GM21717 (cell line): Measurements from ENCODE around the gene MACROH2A2.
"Not testable (repeated sequence)": the region's sequence is repeated elsewhere in the genome, so short reads cannot be mapped to it uniquely, and the experiment has no call there.

Experiments
- ATAC-seq: cut with Tn5 transposase; IDR thresholded peaks from one replicate; pipeline ENCODE4 v1.9.1; 2021; ENCODE audit warnings: mild to moderate bottlenecking, moderate library complexity; ENCODE audit not compliant: unreplicated experiment

Gene MACROH2A2

DNA sequence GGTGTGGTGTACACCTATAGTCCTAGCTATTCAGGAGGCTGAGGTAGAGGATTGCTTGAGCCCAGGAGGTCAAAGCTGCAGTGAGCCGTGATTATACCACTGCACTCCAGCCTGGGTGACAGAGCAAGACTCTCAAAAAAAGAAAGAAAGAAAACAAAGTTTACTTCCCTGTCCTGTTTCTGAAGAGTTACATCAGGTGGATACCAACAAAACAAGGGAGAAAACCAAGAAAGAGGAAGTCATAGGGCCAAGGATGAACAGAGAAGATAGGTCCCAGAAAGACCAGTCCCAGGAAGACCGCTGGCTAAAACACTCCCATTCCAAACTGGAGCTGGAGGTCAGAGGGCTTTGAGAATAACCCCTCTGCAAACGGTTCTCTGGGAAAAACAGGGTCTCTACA, 13.5 kb downstream of the MACROH2A2 start:
- no peak for ATAC-seq

DNA sequence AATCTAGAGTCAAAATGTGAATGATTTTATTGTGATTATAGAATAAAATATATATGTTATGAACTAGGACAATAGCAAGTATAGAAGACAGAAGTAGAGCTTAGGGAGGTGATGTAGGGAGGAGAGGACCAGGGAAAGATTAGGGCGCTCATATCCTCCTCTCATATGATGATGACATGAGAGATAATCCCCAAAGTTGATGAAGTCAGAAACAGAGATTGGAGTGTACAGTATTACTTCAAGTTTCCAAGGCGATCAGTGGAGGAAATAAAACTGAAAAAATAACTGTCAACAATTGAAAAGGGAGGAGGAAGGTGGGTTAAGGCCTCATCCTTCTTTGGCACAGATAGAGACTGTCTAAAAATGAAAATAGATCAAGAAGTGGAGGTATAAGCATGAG, 14.9 kb downstream of the MACROH2A2 start:
- no peak for ATAC-seq

DNA sequence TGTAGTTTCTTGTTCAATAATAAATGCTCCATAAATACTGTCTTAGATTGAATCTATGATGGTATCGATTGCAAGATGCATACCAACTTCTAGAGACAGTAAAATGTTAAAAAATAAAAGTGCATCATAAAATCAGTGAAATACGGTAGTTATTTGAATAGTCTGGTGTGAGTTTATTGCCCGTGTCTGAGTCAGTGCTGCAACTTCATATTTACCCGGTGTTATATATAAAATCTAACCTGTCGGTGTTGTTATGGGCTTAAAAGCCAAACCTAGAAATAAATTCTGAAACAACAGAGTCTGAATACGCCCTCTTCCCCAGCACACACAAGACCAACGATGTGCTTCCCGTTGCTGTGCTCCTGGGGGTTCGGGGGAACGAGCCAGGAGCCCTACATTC, 16.3 kb downstream of the MACROH2A2 start:
- no peak for ATAC-seq

DNA sequence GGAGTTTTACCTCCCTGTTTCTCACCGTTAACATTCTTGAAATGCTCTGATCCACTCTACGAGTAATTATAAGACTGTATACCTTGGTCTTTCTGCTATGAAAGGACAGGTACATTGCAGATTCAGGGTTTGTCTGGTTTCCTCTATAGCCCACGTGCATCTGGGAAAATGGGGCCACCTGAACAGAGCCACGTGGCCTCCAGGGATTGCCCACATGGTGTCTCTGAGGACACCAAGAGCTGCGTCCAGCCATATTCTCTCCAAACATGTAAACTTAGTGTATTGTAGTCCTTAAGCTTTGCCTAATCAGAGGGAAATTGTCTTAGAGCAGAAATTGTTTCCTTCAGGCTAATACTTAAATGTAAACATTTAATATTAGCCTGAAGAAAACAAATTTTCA, 16.7 kb downstream of the MACROH2A2 start:
- ATAC-seq = no peak

DNA sequence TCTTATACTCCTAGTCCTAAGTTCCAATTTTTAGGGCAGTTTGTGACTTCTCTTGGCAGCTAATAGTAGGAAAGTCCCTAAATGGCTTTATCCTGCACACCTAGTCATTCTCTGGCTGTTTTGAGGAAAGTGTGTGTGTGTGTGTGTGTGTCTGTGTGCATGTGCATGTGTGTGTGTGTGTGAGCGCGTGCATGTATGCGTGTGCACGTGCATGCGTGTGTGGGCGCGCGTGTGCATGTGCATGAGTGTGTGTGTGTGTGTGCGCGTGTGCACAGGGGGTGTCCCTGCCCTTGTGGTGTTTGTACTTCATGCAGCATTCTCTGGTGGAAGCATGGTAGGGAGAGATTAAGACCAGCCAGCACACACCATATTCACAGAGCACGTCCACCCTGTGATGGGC, 18.2 kb downstream of the MACROH2A2 start:
- no peak for ATAC-seq

DNA sequence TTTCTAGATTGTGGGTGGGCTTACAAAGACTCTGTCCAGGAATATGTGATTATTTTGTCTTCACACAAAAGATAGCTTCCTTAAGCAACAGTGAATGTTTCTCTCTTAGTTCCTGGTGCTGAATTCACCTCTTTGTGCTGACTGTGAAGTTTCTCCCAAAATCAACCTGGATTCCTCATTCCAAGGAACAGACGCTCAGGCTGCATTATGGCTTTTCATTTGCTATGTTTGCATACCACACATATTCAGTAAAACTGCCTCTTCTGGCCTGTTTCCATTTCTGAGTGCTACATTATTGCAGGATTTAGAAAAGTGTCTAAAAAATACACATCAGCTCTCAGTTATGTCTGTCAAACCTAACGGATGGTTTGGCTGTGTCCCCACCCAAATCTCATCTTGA, 21.5 kb downstream of the MACROH2A2 start:
- ATAC-seq = no peak

DNA sequence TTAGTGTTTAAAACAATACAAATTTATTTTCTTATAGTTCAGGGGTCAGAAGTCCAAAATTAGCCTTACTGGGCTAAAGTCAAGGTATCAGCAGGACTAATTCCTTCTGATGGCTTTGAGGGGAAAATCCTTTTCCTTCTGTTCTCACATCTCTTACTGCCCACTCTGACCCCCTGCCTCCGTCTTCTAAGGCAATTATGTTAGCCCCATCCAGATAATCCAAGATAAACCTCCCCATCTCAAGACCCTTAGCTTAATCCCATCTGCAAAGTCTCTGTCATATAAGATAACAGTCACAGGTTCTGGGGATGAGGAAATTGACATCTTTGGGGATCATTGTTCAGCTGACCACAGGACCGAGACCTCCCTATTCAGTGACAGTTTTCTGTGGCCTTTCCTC, 22.3 kb downstream of the MACROH2A2 start:
- no peak for ATAC-seq

DNA sequence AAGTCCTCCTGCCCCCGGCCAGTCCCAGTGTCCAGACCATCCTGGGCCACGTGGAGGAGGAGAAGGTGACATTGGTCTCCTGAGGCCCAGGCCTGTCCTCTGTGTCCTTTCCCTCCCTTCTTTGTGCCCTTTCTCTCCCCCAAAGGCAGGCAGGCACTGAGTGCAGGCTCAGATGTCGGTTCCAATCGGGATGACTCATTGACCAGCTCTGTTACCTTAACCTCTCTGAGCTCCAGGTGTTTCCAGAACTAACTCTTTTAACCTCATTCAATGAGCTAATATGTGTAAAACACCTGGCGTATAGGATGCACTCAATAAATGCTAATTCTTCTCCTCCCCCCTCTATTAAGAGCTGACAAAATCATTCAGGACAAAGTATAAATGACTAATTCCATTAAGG, 25.7 kb downstream of the MACROH2A2 start:
- ATAC-seq = no peak

DNA sequence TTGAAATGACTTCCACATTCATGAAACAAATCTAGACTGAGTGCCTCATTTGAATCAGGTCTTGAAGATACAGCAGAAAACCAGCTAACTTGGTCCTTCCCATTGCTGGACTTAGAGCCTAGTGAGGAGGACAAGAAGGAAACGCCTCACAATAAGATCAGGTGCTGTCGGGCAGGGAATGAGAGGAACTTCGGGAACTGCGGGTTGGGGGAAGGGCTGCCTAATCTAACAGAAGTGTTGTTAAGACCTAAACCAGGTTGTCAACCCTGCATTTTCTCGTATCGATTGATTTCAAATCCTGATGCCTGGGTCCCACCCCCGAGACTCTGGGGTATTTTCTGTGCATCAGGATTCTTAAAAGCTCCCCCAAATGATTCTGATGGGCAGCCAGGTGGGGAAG, 26.3 kb downstream of the MACROH2A2 start:
- ATAC-seq = no peak

DNA sequence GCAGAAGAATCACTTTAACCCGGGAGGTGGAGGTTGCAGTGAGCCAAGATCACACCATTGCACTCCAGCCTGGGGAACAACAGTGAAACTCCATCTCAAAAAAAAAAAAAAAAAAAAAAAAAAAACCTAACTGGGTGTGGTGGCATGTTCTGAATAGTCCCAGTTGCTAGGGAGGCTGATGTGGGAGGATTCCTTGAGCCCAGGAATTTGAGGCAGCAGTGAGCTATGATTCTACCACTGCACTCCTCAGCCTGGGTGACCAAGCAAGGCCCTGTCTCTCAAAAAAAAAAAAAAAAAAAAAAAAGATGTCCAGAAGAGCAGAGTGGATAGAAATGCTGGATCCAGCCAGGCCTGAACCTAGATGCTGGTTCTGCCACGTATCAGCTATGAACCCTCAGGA, 28.1 kb downstream of the MACROH2A2 start:
- ATAC-seq = not testable (repeated sequence)

DNA sequence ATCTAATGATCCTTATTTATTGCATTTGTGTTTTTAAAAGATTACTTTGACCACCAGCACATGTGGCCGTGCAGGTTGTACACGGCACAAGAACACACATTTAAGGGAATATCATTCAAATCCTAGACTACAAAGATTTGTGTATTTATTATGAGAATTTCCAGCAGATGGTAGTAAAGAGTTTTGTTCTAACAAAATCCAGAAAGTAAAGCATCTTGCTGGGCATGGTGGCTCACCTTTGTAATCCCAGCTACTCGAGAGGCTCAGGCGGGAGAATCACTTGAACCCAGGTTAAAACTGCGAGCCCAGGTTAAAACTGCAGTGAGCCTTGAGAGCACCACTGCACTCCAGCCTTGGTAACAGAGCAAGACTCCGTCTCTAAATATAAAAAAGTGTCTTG, 31.5 kb downstream of the MACROH2A2 start:
- no peak for ATAC-seq

DNA sequence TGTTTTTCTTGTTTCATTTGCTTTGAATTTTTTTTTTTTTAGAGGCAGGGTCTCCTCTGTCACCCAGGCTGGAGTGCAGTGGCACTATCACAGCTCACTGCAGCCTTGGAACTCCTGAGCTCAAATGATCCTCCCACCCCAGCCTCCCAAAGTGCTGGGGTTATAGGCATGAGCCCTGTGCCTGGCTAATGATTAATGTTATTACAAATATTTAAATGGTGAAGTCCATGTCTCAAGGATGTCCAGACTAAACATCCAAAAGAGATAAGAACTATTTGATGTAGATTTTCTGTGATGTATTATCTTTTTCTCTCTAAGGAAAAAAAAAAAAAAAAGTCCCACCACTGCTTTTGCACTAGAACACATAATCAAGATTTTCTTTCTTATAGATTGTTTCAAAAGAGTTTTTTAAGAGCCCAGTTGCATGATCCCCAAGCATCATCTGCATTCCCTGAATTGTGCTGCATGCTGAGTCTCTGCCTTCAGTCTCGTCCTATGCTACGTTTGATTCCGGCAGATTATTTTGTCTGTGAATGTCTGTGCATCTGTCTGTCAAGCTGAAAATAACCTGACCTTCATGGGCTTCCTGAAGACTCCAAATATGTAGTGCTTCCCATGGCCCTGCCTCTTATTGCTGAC, 33.4 kb downstream of the MACROH2A2 start:
- no peak for ATAC-seq

DNA sequence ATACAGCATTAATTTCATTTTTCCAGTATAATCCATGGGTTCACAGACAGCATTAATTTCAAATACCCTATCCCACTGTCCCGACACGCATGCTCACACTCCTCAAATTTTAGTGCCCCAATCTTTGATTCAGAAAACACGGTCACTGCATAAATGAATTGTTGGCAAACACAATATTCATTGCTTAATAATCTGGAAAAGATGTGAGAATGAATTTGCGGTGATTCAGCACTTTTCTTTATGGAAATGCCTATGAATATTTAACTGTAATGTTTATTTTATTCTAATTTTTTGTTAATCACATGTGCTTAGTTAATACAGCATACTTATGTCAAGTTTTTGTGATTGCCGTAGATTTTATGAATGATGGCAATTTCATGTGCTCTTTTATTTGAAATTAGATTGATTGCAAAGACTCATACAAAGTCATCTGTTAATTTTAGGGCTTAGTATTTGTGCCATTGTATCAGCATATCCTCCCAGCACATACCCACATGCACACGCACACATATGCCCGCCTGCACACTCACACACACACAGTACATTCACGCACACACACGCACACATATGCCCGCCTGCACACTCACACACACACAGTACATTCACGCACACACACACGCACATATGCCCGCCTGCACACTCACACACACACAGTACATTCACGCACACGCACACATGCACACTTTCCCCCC, 35.1 kb downstream of the MACROH2A2 start:
- ATAC-seq = no peak

DNA sequence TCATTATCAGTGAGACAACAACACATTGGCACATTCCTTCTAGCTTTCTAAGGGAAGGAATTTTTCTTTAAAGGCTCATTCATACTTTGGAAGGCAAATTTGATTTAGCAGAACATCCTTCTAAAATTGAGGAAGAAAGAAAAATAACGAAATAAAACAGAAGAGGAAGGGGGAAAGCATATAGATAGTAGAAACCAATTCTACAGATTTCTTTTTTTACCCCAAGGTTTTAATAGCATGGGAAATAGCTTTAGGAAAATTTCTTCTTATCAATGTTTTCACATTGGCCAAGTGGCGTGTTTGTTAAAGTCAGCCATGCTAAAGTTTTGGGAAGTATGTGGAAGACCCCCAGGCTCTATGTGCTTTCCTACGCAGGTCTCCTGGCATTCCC, 35.7 kb downstream of the MACROH2A2 start:
- ATAC-seq = no peak

DNA sequence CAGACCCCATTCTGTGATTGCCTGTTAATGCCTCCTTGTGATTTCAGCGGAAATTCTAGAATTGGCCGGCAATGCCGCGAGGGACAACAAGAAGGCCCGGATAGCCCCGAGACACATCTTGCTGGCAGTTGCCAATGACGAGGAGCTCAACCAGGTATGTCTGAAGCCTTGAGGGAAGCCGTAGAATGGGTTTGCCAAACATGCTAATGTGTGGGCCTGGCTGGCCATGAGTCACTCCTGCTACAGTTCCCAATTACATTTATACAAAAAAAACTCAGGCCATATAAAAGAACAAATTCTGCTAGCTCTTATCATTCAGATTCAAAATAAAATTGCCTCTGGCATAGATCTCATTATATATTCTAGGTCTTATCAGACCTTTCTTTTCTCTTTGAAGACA, 37.4 kb downstream of the MACROH2A2 start:
- no peak for ATAC-seq

DNA sequence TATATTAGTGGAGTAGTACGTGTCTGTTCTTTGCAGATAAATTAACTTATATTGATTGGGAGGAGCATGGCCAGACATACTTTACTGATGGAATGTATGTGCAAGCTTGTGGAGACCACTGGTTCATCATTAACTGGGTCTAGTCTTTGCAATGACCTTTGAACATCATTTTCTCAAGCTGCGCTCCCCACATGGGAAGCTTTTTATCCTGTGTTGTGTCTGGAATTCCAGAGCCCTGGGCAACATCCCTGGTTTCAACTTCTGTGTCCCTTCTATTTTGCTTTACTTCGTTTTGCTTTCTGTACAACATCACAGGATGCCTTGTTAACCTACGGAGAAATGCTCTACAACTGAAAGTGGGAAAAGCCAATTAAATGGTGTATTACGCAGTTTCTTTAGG, 38.3 kb downstream of the MACROH2A2 start:
- no peak for ATAC-seq

DNA sequence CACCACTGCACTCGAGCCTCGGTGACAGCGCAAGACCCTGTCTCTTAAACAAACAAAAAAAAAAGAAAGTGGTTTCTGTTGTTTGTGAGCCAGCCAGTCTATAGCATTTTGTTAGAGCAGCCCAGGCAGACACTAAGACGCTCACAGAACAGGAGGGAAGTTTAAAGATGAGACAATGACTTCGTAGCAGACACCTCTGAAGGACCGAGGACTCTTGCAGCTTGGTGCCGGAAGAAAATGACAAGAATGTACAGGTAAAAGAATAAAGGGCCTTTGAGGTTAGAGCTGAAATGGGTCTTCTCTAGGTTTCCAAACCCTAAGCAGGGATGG, 39.7 kb downstream of the MACROH2A2 start:
- no peak for ATAC-seq

DNA sequence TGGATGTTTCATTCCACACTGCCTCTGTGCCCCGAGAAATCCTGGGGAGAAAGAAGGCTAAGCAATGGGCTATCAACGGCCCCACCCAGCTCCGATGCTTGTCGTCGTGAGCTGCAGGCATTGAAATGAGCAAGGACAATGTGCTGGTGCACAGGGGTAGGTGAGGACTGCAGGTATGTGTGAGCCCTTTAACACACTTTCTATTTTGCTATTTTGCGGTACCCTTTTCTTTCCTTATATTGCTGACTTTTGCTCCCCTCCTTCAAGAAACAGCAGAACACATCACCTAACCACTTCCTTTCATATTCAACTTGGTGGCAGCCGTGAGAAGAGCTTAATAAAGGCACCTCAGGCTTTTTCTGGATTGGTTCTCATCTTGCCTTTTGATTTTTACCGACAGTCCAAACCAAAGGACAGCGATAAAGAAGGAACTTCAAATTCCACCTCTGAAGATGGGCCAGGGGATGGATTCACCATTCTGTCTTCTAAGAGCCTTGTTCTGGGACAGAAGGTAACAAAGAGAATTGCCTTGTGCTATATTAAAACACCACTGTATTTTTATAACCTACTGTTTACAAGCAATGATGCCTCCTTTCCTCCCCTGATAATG, 40.8 kb downstream of the MACROH2A2 start:
- ATAC-seq = no peak

DNA sequence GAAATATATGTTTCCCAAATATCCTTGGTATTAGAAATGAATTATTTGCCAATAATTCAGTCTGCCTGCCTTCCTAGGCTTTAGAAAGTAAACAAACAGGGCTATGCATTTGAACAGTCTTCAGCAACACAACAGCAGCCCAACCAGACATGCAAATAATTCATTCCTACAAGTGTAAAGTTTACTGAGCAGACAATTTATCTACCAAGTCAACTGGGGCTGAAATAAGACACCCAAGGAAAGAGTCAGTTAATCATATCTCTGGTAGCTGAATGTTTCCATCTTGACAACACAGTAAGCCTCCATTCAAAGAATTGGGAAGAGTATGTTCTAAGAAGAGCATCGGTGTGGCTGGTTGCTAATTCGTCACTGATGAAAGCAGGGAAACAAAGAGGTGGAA, 41.6 kb downstream of the MACROH2A2 start:
- ATAC-seq = no peak

DNA sequence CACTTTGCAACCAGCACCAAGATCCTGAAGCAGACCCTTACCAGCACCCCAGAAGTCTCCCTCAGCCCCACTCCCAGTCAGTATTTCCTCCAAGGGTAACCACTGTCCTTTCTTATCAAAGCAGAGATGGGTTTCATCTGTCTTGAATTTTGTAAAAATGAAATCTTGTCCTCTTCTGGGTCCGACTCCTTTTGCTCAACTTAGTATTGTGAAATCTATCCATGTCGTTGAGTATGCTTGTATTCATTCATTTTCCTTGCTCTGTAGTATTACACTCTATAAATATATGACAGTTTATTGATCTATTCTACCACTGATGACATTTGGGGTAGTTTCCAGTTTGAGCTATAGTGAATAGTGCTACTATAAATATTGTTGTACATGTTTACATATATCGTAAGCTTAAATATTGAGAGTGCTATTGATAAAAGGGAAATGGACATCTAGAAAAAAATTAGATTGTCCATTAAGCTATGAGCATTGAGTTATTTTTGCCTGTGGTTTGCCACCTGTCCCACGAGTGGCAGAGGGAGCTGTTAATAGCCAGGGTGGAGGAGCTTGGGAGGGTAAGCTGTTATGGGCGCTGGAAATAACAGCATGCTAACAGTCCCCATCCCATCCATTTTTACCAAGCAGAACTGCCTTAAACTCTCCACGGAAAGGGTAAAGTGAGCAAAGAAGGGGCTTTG, 43.5 kb downstream of the MACROH2A2 start:
- ATAC-seq = no peak

DNA sequence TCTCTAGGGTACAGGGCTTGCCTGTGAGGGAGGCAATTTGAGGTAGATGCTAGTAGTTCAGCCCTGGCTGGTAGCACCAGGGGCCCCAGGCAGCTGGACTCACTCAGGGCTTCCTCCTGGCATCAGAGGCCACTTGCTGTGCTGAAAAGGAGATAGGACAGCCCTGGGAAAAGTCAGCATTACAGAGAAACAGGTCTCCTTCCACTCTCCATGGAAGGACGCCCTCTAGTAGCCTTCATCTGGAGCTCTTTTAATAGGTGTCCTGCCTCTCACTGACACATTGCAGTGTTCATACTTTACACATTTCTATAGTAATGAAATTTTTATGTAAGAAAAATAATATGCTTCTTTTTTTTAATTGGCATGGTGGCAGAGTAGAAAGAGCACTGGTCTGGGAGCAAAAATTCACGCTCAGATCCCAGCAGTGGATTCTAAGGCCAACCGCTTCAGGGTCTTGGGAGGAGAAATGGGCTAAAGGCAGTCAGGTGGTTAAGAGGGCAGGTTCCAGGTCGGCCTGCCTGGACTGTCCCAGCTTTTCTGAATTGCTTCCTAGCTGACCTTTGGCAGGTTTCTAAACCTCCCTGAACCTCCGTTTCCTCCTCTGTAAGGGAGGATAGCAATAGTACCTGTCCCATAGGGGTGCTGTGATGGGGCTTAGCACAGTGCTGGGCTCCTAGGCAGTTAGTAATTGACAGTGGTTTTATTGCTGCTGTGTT, 44.2 kb downstream of the MACROH2A2 start:
- no peak for ATAC-seq
